Neutrophil (primary cell): ENCODE results near the gene ACOXL.

Source experiments
- H3K27ac ChIP-seq: fragments of 200-600 bp; sonication (generic); 2 replicates; pipeline ENCODE4 v1.5.1; 2016; ENCODE audit warnings: mild to moderate bottlenecking, moderate library complexity
- H3K27me3 ChIP-seq: fragments of 200-600 bp; sonication (generic); 2 replicates; pipeline ENCODE4 v1.6.0; 2016; ENCODE audit warnings: mild to moderate bottlenecking
- H3K36me3 ChIP-seq: fragments of 200-600 bp; sonication (generic); 2 replicates; pipeline ENCODE4 v1.5.1; 2017
- H3K4me1 ChIP-seq, 2 experiments: fragments of 200-600 bp in 1 of 2; sonication (generic) in 1 of 2; 1 replicate in 1 of 2; 2 replicates in 1 of 2; pipeline versions ENCODE4 v1.5.1 to v1.6.1; 2013 to 2016; ENCODE audit warnings: low read depth in 1 of 2, low read length in 1 of 2, mild to moderate bottlenecking in 1 of 2, moderate library complexity in 1 of 2; ENCODE audit not compliant: control insufficient read depth in 1 of 2, insufficient read depth in 1 of 2
- H3K4me3 ChIP-seq, 2 experiments: fragments of 200-600 bp in 1 of 2; sonication (generic) in 1 of 2; 1 replicate in 1 of 2; 2 replicates in 1 of 2; pipeline ENCODE4 v1.5.1; 2013 to 2016; ENCODE audit warnings: low read depth in 1 of 2, low read length in 1 of 2, mild to moderate bottlenecking in 1 of 2, moderate library complexity in 1 of 2
- H3K9me3 ChIP-seq: fragments of 200-600 bp; sonication (generic); 2 replicates; pipeline ENCODE4 v1.5.1; 2016
- TF ChIP-seq, protein P1 (sequence below): fragments of 200-600 bp; sonication (generic); IDR thresholded peaks from 2 replicates; pipeline ENCODE4 v1.5.1; 2016; ENCODE audit warnings: antibody characterized with exemption

ACOXL gene

DNA sequence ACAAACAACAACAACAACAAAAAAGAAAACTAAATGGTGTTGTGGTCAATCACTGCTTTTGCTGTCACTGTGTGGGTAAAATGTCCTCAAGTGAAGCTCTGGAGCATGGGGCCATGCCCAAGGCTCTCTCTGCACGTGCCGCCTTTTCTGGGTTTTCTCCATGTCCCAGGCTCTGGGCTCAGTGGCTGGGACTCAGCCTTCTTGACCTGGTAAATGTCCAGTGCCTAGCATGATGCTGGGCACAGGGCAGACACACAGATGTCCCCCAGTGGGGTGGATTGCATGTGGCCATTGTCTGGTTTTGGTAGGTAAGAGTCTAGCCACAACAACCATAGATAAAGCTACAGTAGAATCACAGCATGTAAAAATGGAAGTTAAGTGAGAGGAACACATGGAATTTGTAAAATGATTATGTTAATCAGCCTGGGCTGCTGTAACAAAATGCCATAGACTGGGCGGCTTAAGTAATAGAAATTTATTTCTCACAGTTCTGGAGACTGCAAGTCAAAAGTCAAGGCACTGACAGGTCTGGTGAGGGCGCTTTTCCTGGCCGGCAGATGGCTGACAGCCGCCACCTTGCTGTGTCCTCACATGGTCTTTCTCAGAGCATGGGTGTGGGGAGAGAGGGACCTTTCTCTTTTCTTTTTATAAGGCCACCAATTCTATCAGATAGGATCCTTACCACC, 174.4 kb downstream of the ACOXL start:
- Histone ChIP-seq H3K27me3 (no peaks in the 10 kb centered on the region), H3K36me3 (no peaks in the 10 kb centered on the region), H3K4me1 (no peaks in the 10 kb centered on the region), H3K9me3 (peaks cover 6% of the 10 kb centered on the region), H3K27ac (no peak overlapping the region), H3K4me3 (no peak overlapping the region)
- TF ChIP-seq, protein P1, sequence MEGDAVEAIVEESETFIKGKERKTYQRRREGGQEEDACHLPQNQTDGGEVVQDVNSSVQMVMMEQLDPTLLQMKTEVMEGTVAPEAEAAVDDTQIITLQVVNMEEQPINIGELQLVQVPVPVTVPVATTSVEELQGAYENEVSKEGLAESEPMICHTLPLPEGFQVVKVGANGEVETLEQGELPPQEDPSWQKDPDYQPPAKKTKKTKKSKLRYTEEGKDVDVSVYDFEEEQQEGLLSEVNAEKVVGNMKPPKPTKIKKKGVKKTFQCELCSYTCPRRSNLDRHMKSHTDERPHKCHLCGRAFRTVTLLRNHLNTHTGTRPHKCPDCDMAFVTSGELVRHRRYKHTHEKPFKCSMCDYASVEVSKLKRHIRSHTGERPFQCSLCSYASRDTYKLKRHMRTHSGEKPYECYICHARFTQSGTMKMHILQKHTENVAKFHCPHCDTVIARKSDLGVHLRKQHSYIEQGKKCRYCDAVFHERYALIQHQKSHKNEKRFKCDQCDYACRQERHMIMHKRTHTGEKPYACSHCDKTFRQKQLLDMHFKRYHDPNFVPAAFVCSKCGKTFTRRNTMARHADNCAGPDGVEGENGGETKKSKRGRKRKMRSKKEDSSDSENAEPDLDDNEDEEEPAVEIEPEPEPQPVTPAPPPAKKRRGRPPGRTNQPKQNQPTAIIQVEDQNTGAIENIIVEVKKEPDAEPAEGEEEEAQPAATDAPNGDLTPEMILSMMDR, result no peak

DNA sequence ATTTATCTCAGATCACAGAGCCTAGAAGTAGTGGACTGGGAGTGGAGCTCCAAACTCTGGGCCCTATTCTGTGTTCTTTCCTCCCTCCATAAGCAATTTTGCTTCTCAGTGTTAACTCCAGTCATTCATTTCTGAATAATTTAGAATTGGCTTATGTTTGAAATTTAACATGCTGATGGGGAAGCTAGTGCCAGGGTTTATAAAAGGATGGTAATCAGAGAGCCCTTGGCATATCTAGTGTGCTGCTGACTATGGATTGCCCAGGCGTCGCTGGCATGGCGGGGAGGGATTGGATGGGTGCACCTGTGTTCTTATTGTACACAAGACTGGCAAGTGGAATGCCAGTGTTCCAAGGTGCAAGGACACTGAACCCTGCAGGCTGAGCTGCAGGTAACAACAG, 177.1 kb downstream of the ACOXL start:
- no peak overlapping the region for H3K4me3 ChIP-seq
- H3K9me3 ChIP-seq, result peaks cover 8% of the 10 kb centered on the region
- no peak overlapping the region for H3K27ac ChIP-seq
- TF ChIP-seq, protein P1, result no peak
- no peaks in the 10 kb centered on the region for H3K27me3 ChIP-seq
- no peaks in the 10 kb centered on the region for H3K36me3 ChIP-seq
- H3K4me1 ChIP-seq, result no peaks in the 10 kb centered on the region

DNA sequence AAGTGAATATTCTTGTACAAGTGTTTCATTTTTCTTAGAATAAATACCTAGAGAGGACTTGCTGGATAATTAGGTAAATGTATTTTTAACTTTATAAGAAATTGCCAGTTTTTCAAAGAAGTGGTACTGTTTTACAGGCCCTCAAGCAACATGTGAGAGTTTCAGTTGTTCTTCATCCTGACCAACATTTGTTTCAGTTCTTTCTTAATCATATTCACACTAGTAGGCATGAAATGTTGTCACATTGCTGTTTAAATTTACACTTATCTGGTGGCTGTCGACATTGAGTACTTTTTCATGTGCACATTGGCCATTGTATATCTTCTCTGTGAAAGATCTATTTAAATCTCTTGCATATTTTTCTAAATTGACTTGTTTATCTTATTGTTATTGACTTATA, 178.1 kb downstream of the ACOXL start:
- Histone ChIP-seq H3K4me3 (no peak overlapping the region), H3K27ac (no peak overlapping the region), H3K27me3 (no peaks in the 10 kb centered on the region), H3K4me1 (no peaks in the 10 kb centered on the region), H3K9me3 (peaks cover 8% of the 10 kb centered on the region), H3K36me3 (no peaks in the 10 kb centered on the region)
- TF ChIP-seq, protein P1, result no peak

DNA sequence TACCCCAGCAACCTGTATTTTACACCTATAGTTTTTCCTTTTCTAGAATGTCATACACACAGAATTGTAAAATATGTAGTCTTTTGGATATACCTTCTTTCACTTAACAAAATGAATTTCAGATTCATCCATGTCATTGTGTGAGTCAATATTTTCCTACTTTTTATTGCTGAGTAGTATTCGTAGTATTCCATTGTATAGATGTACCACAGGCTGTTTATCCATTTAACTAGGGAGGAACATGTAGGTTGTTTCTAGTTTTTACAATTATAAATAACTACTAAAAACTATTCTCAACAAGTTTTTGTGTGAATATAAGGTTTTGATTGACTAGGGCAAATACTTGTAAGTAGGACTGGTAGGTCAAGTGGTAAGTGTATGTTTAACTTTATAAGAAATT, 187.4 kb downstream of the ACOXL start:
- H3K9me3 ChIP-seq, result no peaks in the 10 kb centered on the region
- no peaks in the 10 kb centered on the region for H3K4me1 ChIP-seq
- no peaks in the 10 kb centered on the region for H3K36me3 ChIP-seq
- TF ChIP-seq, protein P1, result no peak
- H3K27me3 ChIP-seq, result no peaks in the 10 kb centered on the region
- H3K4me3 ChIP-seq, result no peak overlapping the region
- no peak overlapping the region for H3K27ac ChIP-seq

DNA sequence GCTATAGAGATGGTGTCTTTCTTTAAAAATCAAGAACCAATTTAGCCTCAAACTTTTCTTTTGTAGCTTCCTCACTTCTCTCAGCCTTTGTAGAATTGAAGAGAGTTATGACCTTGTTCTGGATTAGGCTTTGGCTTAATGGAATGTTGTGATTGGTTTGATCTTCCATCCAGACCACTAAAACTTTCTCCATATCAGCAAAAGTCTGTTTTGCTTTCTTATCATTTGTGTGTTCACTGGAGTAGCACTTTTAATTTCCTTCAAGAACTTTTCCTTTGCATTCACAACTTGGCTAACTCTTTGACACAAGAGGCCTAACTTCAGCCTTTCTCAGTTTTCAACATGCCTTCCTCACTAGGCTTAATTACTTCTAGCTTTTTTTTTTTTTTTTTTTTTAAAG, 193.1 kb downstream of the ACOXL start:
- Histone ChIP-seq H3K36me3 (no peaks in the 10 kb centered on the region), H3K27ac (no peak overlapping the region), H3K4me1 (no peaks in the 10 kb centered on the region), H3K27me3 (no peaks in the 10 kb centered on the region), H3K9me3 (no peaks in the 10 kb centered on the region), H3K4me3 (no peak overlapping the region)
- TF ChIP-seq, protein P1, result no peak
